Suprapubic skin (tissue), 4 donors: ENCODE results near the gene CDH22. TPM values are rescaled to one million over a fixed set of nuclear protein-coding genes. Genes with fewer than 3 reads are reported as not detected.

ENCODE experiments used
- DNase-seq, 2 donors: peaks; one replicate each; pipeline ENCODE4 v3.0.0-alpha.2; 2019; ENCODE audit warnings: low spot score in 2 of 2
- H3K27ac ChIP-seq: fragments of 200-600 bp; sonication (generic); one replicate; pipeline ENCODE4 v1.5.1; 2019
- H3K27me3 ChIP-seq: fragments of 200-600 bp; sonication (generic); one replicate; pipeline ENCODE4 v1.5.1; 2019
- H3K36me3 ChIP-seq: fragments of 200-600 bp; sonication (generic); one replicate; pipeline ENCODE4 v1.5.1; 2019
- H3K4me1 ChIP-seq: fragments of 200-600 bp; sonication (generic); one replicate; pipeline ENCODE4 v1.5.1; 2019
- H3K4me3 ChIP-seq: fragments of 200-600 bp; sonication (generic); one replicate; pipeline ENCODE4 v1.5.1; 2019; ENCODE audit warnings: mild to moderate bottlenecking
- H3K9me3 ChIP-seq: fragments of 200-600 bp; sonication (generic); one replicate; pipeline ENCODE4 v1.5.1; 2019
- CTCF ChIP-seq, 2 donors: fragments of 200-600 bp in 1 of 2; fragments of 450-650 bp in 1 of 2; sonication (generic) in 1 of 2; IDR thresholded peaks; one replicate each; pipeline ENCODE4 v1.5.1; 2016 to 2019; ENCODE audit warnings: antibody characterized with exemption in 2 of 2, mild to moderate bottlenecking in 1 of 2, moderate library complexity in 1 of 2
- EP300 ChIP-seq: sonication (generic); formaldehyde crosslinking; IDR thresholded peaks from one replicate; pipeline ENCODE4 v1.6.1; 2017; ENCODE audit warnings: antibody characterized with exemption
- POLR2A ChIP-seq, 2 donors: fragments of 450-650 bp; IDR thresholded peaks; one replicate each; pipeline ENCODE4 v1.6.1; 2017; ENCODE audit warnings: antibody characterized with exemption in 2 of 2, mild to moderate bottlenecking in 2 of 2, moderate library complexity in 2 of 2
- POLR2AphosphoS5 ChIP-seq, 3 donors: sonication (generic); formaldehyde crosslinking; IDR thresholded peaks; one replicate each; pipeline ENCODE4 v1.6.1; 2017; ENCODE audit warnings: antibody characterized with exemption in 3 of 3
- WGBS: methylation state at CpG from one replicate; pipeline ENCODE4 v1.1.5; 2018; 5-methylcytosine and 5-hydroxymethylcytosine counted together
- total RNA-seq, 4 donors: library from RNA; depleted of rRNA; stranded (reverse); fragments of >200 nt; gene quantifications; one replicate each; pipeline ENCODE4 v1.1.0, GENCODE V29; 2016

Gene CDH22
- total RNA-seq, 4 donors from 2014 or later = 2.6 to 5.1 (median 3.3) TPM

DNA sequence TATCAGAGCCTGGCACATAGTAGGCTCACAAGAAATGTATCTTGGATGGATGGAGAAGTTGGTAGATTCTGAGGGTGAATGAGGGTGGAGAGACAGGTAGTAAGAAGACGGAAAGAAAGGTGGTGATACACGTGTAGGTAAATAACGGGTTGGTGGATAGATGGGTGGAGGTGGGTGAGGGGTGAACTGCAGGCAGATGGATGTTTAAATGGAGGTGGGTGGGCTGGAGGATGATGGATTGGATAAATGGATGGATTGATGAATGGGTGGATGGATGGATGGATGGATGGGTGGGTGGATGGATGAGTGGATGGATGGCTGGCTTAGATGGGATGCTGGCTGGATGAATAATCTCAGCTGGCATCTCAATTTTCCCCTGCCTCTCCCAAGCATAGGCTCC lies 9.9 kb downstream of the CDH22 start:
- DNase-seq = no peak
- H3K4me1 ChIP-seq = no peaks in the 10 kb centered on the region
- no peak overlapping the region for H3K4me3 ChIP-seq
- no peak for TF ChIP-seq EP300
- no peaks in the 10 kb centered on the region for H3K9me3 ChIP-seq
- WGBS = 91% methylated on average over 3 of the region's 3 CpGs
- H3K27ac ChIP-seq = no peak overlapping the region
- H3K27me3 ChIP-seq = peaks cover 62% of the 10 kb centered on the region
- no peaks in the 10 kb centered on the region for H3K36me3 ChIP-seq

GRCh38 chr20:46296526-46297250 lies 11.6 kb downstream of the CDH22 start:
- no peaks in the 10 kb centered on the region for H3K36me3 ChIP-seq
- no peak overlapping the region for H3K27ac ChIP-seq
- DNase-seq = no peak
- no peaks in the 10 kb centered on the region for H3K4me1 ChIP-seq
- TF ChIP-seq EP300 (no peak), CTCF (IDR thresholded peaks at IDR 0.05) (no peak), POLR2A (IDR thresholded peaks at IDR 0.05) (no peak), POLR2AphosphoS5 (IDR thresholded peaks at IDR 0.05) (no peak)
- H3K9me3 ChIP-seq = no peaks in the 10 kb centered on the region
- WGBS = 79% methylated on average over 12 of the region's 12 CpGs
- H3K4me3 ChIP-seq = no peak overlapping the region
- H3K27me3 ChIP-seq = peaks cover 55% of the 10 kb centered on the region

- H3K9me3 ChIP-seq = no peaks in the 10 kb centered on the region
- H3K4me1 ChIP-seq = no peaks in the 10 kb centered on the region
- 65% methylated on average over 3 of the region's 3 CpGs for WGBS
- H3K4me3 ChIP-seq = no peak overlapping the region
- TF ChIP-seq POLR2A (IDR thresholded peaks at IDR 0.05) = no peak
- no peak for TF ChIP-seq CTCF (IDR thresholded peaks at IDR 0.05)
- TF ChIP-seq POLR2AphosphoS5 (IDR thresholded peaks at IDR 0.05) = no peak
- TF ChIP-seq EP300 = no peak
- H3K27me3 ChIP-seq = peaks cover 48% of the 10 kb centered on the region
- H3K36me3 ChIP-seq = no peaks in the 10 kb centered on the region
- no peak overlapping the region for H3K27ac ChIP-seq
- no peak for DNase-seq
These were observed 15.2 kb downstream of the CDH22 start for GRCh38 chr20:46293084-46293483.

- Histone ChIP-seq H3K27me3 (peaks cover 36% of the 10 kb centered on the region), H3K4me1 (no peaks in the 10 kb centered on the region), H3K36me3 (no peaks in the 10 kb centered on the region), H3K27ac (no peak overlapping the region), H3K4me3 (no peak overlapping the region), H3K9me3 (no peaks in the 10 kb centered on the region)
- TF ChIP-seq POLR2A (IDR thresholded peaks at IDR 0.05) = no peak
- 69% methylated on average over 8 of the region's 8 CpGs for WGBS
- DNase-seq = no peak
These were observed 16.9 kb downstream of the CDH22 start for GRCh38 chr20:46291401-46291800.

DNA sequence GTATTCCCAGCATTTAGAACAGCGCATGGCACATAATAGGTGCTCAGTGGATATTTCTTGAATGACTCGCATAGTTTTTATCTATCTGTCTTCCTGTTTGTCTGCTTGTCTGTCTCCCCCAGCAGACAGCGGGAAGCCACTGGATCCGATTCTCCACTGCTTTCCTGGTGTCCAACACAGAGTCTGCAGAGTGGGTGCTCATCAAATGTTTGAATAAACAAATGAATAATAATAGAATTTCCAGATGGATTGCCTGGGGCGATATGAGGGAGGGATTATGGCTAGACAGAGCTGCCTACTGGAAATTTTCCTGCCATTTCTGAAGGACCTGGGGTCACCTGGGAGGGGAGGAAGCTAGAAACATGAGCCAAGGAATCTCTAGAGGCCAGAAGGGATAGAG lies 18.9 kb downstream of the CDH22 start:
- WGBS = 87% methylated on average over 5 of the region's 5 CpGs
- no peak for DNase-seq
- Histone ChIP-seq H3K27me3 (peaks cover 38% of the 10 kb centered on the region), H3K27ac (no peak overlapping the region), H3K9me3 (no peaks in the 10 kb centered on the region), H3K4me3 (no peak overlapping the region), H3K4me1 (no peaks in the 10 kb centered on the region), H3K36me3 (no peaks in the 10 kb centered on the region)
- TF ChIP-seq POLR2AphosphoS5 (IDR thresholded peaks at IDR 0.05) (no peak), EP300 (no peak), POLR2A (IDR thresholded peaks at IDR 0.05) (no peak), CTCF (IDR thresholded peaks at IDR 0.05) (no peak)

DNA sequence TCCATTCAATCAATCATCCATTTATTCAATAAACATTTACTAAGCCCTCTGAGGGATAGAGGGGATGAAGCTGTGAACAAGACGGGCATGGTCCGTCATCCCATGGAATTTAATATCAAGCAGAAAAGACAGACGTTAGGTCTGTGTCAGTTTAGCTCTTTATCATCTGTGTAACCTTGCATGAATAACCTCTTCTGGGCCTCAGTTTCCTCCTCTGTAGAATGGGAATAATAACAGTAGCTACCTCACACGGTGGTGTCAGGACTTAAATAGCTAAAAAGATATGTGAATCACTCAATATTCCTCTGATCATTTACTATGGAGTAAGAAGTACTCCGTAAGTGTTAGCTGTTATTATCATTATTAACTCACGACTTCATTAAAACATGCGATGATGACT lies 21.3 kb downstream of the CDH22 start:
- no peaks in the 10 kb centered on the region for H3K9me3 ChIP-seq
- WGBS = 84% methylated on average over 7 of the region's 7 CpGs
- no peaks in the 10 kb centered on the region for H3K4me1 ChIP-seq
- H3K4me3 ChIP-seq = no peak overlapping the region
- no peak overlapping the region for H3K27ac ChIP-seq
- TF ChIP-seq EP300 = no peak
- no peak for TF ChIP-seq POLR2A (IDR thresholded peaks at IDR 0.05)
- no peak for TF ChIP-seq CTCF (IDR thresholded peaks at IDR 0.05)
- no peak for TF ChIP-seq POLR2AphosphoS5 (IDR thresholded peaks at IDR 0.05)
- H3K36me3 ChIP-seq = no peaks in the 10 kb centered on the region
- DNase-seq = no peak
- H3K27me3 ChIP-seq = peaks cover 41% of the 10 kb centered on the region
